ENCODE measurements around the gene C5.
A peak's percentile ranks its signal among the peaks of the same experiment; 100 is the strongest.

C5 gene

DNA sequence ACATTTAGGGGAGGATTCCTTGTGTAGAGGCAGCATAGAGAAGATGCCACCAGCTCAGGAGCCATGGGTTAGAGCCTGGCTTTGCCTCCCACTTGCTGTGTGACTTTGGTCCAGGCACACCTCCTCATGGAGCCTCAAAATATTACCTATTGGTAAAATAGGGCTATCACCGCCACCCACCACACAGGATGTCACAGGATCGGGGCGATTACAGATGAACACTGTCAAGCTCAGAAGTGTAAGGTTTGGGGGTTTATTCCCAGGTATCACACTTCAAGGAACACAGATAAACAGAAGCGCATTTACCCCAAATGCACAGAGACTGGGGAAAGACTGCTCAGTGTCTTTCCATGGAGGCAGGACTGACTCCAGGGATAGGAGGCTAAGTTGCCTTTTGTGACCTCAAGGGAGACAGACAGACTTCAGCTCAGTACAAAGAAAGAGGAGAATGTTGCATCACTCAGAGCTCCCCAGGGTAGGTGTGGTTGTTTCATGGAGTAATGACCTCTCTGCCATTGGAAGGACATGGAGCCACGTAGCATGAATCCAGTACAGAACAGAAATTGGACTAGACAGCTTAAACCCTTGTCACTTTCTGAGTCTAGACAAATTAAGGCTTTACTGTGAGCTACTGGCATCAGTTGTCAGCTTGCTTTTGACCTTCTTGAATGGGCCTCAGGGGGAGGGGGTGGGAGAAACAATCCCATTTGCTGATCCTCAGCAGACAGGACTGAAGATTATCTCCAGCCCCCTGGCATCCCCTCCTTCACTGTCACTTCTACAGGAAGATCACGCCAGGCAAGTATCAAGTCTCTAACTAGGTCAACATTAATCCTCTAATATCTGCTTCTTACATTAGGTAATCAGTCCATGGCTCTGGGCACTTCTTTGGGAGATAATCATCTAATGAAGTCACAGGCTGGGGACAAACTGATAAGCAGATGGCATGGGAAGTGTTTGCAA lies 130.0 kb downstream of the C5 start:
- 0 out of 2 replicates have a peak overlapping the region, but pooled peaks have one; percentile 13 for H2AFZ ChIP-seq (ENCODE audit: low read length)
- no peaks in the 10 kb centered on the region for H3K9me3 ChIP-seq (ENCODE audit: insufficient read depth, low read depth, low read length)
- H3K4me3 ChIP-seq (ENCODE audit: low read length, poor library complexity, severe bottlenecking), result no peak overlapping the region
- no peaks in the 10 kb centered on the region for H3K79me2 ChIP-seq (ENCODE audit: insufficient read depth, low read length)
- H3K9me2 ChIP-seq (replicated peaks; ENCODE audit: low read depth, low read length), result no peaks in the 10 kb centered on the region
- peak overlapping the region; percentile 30 for H3K9ac ChIP-seq (ENCODE audit: low read depth, low read length, poor library complexity, severe bottlenecking)
- H3K36me3 ChIP-seq (ENCODE audit: insufficient read depth, low read length), result no peaks in the 10 kb centered on the region
- TF ChIP-seq, protein P1, sequence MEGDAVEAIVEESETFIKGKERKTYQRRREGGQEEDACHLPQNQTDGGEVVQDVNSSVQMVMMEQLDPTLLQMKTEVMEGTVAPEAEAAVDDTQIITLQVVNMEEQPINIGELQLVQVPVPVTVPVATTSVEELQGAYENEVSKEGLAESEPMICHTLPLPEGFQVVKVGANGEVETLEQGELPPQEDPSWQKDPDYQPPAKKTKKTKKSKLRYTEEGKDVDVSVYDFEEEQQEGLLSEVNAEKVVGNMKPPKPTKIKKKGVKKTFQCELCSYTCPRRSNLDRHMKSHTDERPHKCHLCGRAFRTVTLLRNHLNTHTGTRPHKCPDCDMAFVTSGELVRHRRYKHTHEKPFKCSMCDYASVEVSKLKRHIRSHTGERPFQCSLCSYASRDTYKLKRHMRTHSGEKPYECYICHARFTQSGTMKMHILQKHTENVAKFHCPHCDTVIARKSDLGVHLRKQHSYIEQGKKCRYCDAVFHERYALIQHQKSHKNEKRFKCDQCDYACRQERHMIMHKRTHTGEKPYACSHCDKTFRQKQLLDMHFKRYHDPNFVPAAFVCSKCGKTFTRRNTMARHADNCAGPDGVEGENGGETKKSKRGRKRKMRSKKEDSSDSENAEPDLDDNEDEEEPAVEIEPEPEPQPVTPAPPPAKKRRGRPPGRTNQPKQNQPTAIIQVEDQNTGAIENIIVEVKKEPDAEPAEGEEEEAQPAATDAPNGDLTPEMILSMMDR (conservative IDR thresholded peaks at IDR 0.05; ENCODE audit: low read length), result no peak
- no peak for TF ChIP-seq EZH2phosphoT487 (IDR thresholded peaks at IDR 0.05; ENCODE audit: borderline replicate concordance)
- no peaks in the 10 kb centered on the region for H3K27me3 ChIP-seq (ENCODE audit: insufficient read depth, low read length, poor library complexity, severe bottlenecking)
- H3F3A ChIP-seq (ENCODE audit: low read depth), result no peaks in the 10 kb centered on the region
- H3K4me2 ChIP-seq (ENCODE audit: low read depth, low read length, poor library complexity, severe bottlenecking), result peak overlapping the region; percentile 30
- H4K20me1 ChIP-seq (ENCODE audit: insufficient read depth, low read length, poor library complexity, severe bottlenecking), result no peaks in the 10 kb centered on the region
- peaks cover 46% of the 10 kb centered on the region for H3K4me1 ChIP-seq (ENCODE audit: insufficient read depth, low read length, poor library complexity, severe bottlenecking)

DNA sequence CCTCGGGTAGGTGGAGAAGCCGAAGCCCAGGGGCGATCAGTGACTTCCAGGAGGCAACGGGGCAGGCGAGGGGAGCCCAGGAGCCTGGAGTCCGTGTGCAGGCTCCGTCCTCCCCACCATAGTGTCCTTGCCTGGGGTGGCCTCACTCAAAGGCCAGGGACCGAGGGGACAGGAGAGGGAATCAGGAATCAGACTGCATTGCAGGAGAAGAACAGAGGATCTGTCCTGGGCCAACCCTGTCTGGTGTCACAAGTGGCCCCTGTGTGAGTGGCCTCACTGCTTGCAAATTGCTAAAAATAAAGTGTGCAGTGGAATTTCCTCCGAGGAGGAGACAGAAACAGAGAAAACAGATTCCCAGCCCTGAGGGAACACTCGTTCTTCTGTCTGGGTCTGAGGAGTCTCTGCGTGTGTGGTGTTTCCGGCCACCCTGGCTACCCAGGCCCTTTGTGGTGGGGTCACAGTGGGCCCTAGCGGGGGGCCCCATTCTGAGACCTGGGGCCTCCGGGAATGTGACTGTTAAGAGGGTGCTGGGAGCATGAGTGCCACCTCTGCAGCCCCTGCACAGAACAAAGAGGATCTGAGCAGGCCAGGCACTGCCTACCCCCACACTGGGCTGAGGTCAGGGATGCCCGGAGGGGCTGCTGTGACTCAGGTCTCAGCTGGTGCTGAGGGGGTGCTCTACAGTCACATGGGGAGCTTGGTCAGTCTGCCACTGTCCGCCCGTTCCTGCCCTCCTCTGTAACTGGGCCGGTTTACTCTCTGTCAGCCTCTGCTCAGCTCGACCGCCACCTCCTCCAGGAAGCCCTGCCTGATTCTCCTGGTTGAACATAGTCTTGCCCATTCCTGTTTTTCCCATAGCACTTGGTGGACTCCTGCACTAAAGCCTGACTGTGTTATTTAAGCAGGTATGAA lies 130.9 kb downstream of the C5 start:
- H3K4me1 ChIP-seq (ENCODE audit: insufficient read depth, low read length, poor library complexity, severe bottlenecking), result peaks cover 40% of the 10 kb centered on the region
- no peaks in the 10 kb centered on the region for H4K20me1 ChIP-seq (ENCODE audit: insufficient read depth, low read length, poor library complexity, severe bottlenecking)
- no peak overlapping the region for H3K9ac ChIP-seq (ENCODE audit: low read depth, low read length, poor library complexity, severe bottlenecking)
- no peak overlapping the region for H3K4me2 ChIP-seq (ENCODE audit: low read depth, low read length, poor library complexity, severe bottlenecking)
- H3K9me3 ChIP-seq (ENCODE audit: insufficient read depth, low read depth, low read length), result no peaks in the 10 kb centered on the region
- no peak overlapping the region for H3K4me3 ChIP-seq (ENCODE audit: low read length, poor library complexity, severe bottlenecking)
- no peaks in the 10 kb centered on the region for H3K79me2 ChIP-seq (ENCODE audit: insufficient read depth, low read length)
- H3F3A ChIP-seq (ENCODE audit: low read depth), result no peaks in the 10 kb centered on the region
- TF ChIP-seq, protein P1 (conservative IDR thresholded peaks at IDR 0.05; ENCODE audit: low read length), result no peak
- TF ChIP-seq EZH2phosphoT487 (IDR thresholded peaks at IDR 0.05; ENCODE audit: borderline replicate concordance), result no peak
- H2AFZ ChIP-seq (ENCODE audit: low read length), result no peak overlapping the region
- no peaks in the 10 kb centered on the region for H3K27me3 ChIP-seq (ENCODE audit: insufficient read depth, low read length, poor library complexity, severe bottlenecking)
- no peaks in the 10 kb centered on the region for H3K9me2 ChIP-seq (replicated peaks; ENCODE audit: low read depth, low read length)
- no peaks in the 10 kb centered on the region for H3K36me3 ChIP-seq (ENCODE audit: insufficient read depth, low read length)

DNA sequence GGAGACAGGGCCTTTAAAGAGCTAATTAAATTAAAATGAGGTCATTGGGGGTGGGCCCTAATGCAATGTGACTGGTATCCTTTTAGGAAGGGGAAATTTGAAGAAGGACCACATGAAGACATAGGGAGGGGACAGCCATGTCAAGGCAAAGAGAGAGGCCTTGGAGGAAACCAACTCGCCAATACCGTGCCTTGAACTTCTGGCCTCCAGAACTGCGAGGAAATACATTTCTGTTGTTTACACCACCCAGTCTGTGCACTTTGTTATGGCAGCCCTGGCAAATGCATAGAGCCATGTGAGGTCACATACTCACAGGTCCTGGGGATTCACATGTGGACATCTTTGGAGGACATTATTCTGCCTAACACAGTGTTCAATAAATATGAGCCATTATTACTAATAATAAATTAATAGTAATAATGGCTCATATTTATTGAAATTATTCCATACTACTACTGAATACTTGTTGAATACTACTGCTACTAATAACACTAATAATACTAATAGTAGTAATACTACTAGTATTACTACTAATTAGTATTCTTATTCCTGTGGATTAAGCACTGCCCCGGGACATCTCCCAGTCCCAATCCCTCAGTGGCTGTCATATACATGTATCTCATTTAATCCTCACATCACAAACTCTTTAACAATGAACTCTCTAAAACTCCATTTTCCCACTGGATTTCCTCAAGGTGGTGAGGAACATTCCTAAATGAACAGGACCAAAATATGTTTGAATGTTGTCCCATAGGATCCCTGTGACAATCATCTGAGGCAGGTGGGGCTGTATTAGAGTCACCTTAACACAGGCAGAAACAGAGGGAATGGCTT lies 131.9 kb downstream of the C5 start:
- Histone ChIP-seq H3K9me3 (ENCODE audit: insufficient read depth, low read depth, low read length) (no peaks in the 10 kb centered on the region), H3K27me3 (ENCODE audit: insufficient read depth, low read length, poor library complexity, severe bottlenecking) (no peaks in the 10 kb centered on the region), H2AFZ (ENCODE audit: low read length) (no peak overlapping the region), H3K4me3 (ENCODE audit: low read length, poor library complexity, severe bottlenecking) (no peak overlapping the region), H3K9me2 (replicated peaks; ENCODE audit: low read depth, low read length) (no peaks in the 10 kb centered on the region), H3K79me2 (ENCODE audit: insufficient read depth, low read length) (no peaks in the 10 kb centered on the region), H3K4me2 (ENCODE audit: low read depth, low read length, poor library complexity, severe bottlenecking) (no peak overlapping the region), H4K20me1 (ENCODE audit: insufficient read depth, low read length, poor library complexity, severe bottlenecking) (no peaks in the 10 kb centered on the region), H3K4me1 (ENCODE audit: insufficient read depth, low read length, poor library complexity, severe bottlenecking) (peaks cover 40% of the 10 kb centered on the region), H3F3A (ENCODE audit: low read depth) (no peaks in the 10 kb centered on the region), H3K9ac (ENCODE audit: low read depth, low read length, poor library complexity, severe bottlenecking) (no peak overlapping the region), H3K36me3 (ENCODE audit: insufficient read depth, low read length) (no peaks in the 10 kb centered on the region)
- TF ChIP-seq, protein P1 (conservative IDR thresholded peaks at IDR 0.05; ENCODE audit: low read length), result no peak
- TF ChIP-seq EZH2phosphoT487 (IDR thresholded peaks at IDR 0.05; ENCODE audit: borderline replicate concordance), result no peak

Data from Loucy (cell line).